Coronary artery (tissue), 2 donors: Measurements from ENCODE around the gene ALG1L2.
"Not testable (repeated sequence)": the region's sequence is repeated elsewhere in the genome, so short reads cannot be mapped to it uniquely, and the experiment has no call there.

Experiments used
- DNase-seq: peaks from one replicate; pipeline ENCODE4 v3.0.0-alpha.2; 2017; ENCODE audit warnings: low spot score
- H3K27ac ChIP-seq, 2 donors: fragments of 200-600 bp; sonication (generic); one replicate each; pipeline ENCODE4 v1.5.1; 2016 to 2019
- H3K4me3 ChIP-seq: fragments of 200-600 bp; sonication (generic); 2 replicates; pipeline ENCODE4 v1.5.1; 2016; ENCODE audit warnings: mild to moderate bottlenecking, moderate library complexity

ALG1L2 gene

DNA sequence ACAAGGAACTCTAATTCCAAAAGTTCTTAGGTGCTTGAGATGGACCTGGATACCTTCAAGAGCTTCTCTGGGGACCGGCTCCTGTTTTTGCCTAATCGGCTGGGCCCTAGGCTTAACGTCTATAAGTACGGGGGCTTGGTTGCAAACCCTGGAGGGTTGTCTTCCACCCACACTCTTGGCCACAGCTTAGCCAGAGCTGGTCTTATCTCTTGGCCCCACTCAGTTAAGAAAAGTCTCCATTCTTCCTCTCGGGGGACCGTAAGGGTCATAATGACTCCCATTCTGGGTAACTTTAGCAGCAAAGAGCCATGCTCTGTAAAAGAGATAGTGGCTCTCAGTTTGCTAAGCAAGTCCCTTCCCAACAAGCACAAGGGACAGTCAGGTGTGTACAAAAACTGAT, 64.8 kb downstream of the ALG1L2 start:
- not testable (repeated sequence) for H3K27ac ChIP-seq, H3K4me3 ChIP-seq, DNase-seq
